Activated gamma-delta T cell (primary cell): ENCODE results near the gene HMCN2.

ENCODE experiments used
- DNase-seq: peaks from one replicate; lab custom pipeline; 2025; lab: John Stamatoyannopoulos, UW
- total RNA-seq, 2 donors: gene quantifications; one replicate each; lab custom pipeline; 2026; lab: John Stamatoyannopoulos, UW

Gene HMCN2, protein sequence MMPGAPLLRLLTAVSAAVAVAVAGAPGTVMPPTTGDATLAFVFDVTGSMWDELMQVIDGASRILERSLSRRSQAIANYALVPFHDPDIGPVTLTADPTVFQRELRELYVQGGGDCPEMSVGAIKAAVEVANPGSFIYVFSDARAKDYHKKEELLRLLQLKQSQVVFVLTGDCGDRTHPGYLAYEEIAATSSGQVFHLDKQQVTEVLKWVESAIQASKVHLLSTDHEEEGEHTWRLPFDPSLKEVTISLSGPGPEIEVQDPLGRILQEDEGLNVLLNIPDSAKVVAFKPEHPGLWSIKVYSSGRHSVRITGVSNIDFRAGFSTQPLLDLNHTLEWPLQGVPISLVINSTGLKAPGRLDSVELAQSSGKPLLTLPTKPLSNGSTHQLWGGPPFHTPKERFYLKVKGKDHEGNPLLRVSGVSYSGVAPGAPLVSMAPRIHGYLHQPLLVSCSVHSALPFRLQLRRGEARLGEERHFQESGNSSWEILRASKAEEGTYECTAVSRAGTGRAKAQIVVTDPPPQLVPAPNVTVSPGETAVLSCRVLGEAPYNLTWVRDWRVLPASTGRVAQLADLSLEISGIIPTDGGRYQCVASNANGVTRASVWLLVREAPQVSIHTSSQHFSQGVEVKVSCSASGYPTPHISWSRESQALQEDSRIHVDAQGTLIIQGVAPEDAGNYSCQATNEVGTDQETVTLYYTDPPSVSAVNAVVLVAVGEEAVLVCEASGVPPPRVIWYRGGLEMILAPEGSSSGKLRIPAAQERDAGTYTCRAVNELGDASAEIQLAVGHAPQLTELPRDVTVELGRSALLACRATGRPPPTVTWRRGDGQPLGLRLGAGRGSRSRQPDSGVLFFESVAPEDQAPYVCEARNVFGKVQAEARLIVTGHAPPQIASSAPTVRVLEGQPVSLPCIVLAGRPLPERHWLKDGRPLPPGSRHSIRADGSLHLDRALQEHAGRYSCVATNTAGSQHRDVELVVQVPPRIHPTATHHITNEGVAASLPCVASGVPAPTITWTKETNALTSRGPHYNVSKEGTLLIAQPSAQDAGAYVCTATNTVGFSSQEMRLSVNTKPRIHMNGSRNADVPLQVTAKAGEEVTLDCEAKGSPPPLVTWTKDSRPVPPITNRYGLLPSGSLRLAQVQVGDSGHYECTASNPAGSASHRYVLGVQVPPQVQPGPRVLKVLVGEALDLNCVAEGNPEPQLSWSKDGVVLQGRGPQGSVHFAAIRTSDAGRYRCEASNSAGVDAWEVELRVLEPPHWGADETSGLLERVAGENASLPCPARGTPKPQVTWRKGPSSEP (N-terminal part only)
- total RNA-seq: 0.22 to 0.41 reads per million in 2 donors

DNA sequence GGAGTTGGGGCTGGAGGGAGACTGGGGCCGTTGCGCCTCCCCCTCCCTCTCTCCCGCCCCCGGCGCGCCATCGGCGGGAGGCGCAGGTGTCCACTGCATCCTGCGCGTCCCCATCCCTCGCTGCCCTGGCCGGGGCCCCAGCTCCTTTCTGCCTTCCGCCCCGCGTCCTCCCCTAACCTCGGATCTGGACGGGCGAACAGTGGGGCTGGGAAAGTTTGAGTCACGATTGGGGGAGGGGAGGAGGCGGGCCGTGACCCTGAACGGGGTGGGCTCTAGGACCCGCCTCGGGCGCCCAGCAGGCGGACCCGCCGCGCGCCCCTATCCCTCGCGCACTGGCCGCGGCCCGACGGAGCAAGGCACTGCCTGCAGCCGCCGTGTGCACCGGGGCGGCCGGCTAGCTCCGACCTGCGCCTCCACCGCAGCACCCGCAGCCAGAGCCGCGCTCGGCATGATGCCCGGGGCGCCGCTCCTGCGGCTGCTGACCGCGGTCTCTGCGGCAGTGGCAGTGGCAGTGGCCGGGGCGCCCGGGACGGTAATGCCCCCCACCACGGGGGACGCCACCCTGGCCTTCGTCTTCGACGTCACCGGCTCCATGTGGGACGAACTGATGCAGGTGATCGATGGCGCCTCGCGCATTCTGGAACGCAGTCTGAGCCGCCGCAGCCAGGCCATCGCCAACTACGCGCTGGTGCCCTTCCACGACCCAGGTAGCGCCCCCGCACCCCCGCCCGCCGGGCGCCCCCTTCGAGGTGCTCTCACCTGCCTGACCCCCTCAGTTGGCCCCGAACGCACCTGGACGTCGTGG is at the start of gene HMCN2:
Gene HMCN2 (plus strand): TSS at position 330 of the 805 bp plus-strand sequence. CDS start 119 bp downstream, at position 449.
- no peak for DNase-seq

DNA sequence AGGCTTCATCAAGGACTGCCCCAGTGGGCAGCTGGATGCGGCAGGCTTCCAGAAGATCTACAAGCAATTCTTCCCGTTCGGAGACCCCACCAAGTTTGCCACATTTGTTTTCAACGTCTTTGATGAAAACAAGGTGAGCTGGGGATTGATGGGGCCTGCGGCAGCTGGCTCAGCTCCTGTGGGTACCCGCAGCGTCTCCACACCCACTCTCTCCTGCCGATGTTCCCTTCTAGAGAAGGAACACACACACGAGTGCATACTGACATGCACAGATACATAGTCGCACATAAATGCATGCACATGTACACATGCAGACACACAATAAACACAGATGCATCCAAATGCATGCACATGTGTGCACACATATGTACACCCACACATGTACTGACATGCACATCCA is 47.7 kb upstream of the HMCN2 start:
- DNase-seq: no peak

DNA sequence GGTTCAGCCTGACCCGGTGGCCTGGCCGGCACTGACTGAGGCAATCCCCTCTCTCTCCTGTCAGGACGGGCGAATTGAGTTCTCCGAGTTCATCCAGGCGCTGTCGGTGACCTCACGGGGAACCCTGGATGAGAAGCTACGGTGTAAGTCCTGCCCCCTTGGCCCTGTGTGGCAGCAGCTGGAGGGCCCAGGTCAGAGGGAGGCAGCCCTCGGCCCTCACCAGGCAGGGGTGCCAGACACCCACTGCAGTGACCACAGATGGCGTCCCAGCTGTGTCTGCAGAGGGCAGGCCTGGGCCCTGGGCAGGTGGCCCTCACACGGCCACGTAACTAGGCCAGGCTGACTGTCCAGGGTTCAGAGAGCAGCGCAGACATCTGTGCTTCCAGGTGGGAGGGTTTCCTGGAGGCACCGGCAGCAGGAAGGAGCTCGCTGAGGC is 45.9 kb upstream of the HMCN2 start:
- no peak for DNase-seq

DNA sequence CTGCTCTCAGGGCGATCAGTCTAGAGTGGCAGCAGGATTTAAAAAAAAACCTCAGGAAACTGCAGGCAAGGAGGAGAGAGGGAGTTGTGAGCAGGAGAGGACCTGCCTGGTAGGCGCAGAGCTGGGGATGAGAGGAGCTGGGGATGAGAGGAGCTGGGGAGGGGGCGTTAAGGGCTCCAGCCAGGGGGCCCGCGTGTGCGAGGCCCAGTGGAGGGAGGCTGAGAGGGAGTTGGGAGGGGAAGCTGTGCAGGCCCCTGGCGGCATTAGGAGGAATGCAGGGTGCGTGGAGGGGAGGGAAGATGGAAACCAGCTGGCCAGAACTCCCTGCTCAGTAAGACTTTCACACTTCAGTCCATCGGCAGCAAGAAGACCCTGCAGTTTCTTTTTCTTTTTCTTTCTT is 45.2 kb upstream of the HMCN2 start:
- no peak for DNase-seq

DNA sequence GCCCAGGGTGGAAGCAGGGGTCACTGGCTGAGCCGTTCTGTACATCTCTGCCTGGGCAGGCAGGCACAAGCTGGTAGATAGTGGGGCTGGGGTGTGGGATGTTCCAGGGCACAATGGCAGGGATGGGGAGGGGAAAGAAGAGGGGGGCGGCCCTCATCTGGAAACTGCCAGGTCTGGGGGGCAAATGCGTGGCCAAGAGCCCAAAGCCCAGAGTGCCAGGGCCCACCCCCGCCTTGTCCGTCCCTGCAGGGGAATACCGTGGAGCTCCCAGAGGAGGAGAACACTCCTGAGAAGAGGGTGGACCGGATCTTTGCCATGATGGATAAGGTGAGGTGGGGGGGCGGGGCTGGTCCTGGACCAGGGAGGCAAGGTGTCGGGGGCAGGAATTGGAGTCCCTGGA is 42.7 kb upstream of the HMCN2 start:
- DNase-seq: no peak

DNA sequence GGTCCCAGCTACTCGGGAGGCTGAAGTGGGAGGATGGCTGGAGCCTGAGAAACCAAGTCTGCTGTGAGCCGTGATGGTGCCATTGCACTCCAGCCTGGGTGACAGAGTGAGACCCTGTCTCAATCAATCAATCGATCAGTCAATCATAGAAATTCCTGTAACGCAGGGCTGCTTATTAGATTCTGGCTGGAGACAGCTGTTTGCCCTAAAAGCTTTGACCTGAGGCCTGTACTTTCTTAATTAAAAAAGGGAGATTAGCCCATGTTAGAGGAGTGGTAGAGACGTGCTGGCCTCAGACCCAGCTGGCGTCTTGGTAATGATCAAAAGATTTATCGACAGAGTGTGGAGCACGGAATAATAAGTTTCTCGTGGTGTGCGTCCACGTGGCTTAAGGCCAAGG is 40.5 kb upstream of the HMCN2 start:
- no peak for DNase-seq

DNA sequence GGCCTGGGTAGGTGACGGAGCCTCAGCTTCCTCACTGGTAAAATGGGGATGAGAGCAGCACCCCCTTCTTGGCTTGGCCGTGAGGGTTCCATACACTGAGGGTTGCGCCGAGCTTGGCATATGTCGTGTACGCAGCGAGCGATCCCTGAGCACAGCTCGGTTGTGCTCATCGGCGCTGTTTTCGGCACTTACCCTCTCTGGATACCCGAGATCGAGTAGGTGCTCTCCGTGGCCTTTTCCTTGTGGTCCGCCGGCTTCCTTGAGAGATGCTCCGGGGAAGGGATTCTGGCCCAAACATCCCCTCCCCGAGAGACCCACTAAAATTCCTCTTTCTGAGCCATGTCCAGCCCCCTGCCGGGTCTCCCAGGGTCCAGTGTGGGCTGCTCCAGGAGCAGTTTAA is 40.0 kb upstream of the HMCN2 start:
- DNase-seq: no peak

DNA sequence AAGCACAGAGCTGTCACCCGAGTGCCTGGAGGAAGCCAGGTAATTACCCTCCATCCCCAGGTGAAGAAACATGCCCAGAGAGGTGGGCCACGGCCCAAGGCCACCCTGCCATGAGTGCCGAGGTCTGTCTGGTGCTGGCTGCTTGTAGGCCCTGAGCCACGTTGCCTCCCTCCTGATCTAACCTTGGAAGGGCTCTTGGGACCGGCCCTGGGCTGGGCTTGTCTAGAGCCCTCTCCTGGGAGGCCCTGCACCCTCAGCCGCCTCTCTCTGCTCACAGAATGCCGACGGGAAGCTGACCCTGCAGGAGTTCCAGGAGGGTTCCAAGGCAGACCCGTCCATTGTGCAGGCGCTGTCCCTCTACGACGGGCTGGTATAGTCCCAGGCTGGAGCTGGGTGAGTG is 39.4 kb upstream of the HMCN2 start:
- no peak for DNase-seq

DNA sequence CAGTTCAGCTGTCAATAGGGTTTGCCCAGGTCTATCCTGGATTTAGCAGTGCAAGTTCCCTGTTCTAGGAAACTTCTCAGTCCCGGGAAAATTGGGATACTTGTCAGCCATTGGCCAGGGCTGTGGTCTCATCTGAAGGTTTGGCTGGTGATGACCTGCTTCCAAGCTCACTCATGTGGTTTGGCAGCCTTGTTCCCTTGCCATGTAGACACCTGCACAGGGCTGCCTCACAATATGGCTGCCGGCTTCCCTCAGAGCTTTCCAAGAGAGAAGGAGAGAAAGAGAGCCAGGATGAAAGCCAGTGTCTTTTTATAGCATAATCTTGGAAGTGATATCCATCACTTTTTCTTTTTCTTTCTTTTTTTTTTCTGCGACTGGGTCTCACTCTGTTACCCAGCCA is 37.7 kb upstream of the HMCN2 start:
- no peak for DNase-seq

DNA sequence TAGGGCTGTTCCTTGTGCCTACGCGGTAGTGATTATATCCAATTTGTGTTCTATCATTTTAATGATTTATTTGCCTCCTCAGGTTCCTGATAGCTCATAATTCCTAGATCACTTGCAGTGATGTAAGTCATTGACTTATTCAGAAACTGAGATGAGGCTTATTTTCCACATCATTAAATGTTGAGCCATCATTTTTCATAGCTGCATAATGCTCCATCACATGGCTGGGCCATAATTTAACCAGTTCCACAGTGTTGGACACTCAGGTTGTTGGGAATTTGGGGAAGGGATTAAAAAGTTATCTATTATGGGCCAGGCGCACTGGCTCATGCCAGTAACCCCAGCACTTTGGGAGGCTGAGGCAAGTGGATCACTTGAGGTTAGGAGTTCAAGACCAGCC is 35.8 kb upstream of the HMCN2 start:
- DNase-seq: no peak

DNA sequence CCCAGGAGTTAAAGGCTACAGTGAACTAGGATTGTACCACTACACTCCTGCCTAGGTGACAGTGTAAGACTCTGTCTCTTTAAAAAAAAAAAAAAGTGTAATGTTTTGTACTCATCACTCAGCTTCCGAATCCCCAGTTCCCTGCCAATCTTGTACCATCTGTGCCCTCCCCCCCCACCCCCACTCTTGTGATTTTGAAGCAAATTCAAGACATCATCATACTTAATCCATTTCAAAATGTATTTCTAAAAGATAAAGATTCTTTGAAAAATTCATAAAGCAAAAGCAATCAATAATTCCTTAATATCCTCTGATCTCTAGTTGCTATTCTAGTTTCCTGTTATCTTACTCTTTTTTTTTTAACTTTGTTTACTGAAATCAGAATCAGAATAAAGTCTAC is 34.9 kb upstream of the HMCN2 start:
- DNase-seq: no peak

DNA sequence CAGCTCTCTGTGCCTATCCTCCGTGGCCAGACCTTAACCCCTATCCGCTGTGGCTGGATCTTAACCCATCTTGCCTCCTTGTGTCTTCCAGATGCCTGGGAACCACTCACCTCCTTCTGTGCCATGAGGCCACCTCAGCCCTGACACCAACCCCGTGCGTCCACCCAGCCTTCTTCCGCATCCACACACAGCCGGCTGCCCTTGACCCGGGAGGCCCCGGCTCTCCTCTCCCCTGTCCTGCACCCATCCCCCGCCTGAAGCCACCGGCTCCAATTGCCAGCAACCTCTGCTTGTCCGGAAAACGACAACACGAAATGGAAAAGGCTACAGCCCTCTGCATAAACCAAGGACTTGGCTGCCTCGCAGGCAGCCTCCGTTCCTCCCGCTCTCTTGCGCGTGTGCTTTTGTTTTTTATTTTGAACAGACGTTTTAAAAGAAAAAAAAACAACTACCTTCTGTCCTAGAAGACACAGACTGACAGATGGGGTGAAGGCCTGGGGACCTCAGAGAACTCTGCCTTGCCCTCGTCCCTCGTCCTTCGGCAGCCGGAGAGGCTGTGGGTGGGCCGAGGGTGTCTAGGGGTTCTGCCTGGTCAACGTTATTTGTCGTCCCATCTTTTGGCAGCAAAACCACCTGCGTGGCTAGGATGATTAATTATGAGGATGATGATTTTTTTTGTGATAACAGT is 32.5 kb upstream of the HMCN2 start:
- DNase-seq: no peak

DNA sequence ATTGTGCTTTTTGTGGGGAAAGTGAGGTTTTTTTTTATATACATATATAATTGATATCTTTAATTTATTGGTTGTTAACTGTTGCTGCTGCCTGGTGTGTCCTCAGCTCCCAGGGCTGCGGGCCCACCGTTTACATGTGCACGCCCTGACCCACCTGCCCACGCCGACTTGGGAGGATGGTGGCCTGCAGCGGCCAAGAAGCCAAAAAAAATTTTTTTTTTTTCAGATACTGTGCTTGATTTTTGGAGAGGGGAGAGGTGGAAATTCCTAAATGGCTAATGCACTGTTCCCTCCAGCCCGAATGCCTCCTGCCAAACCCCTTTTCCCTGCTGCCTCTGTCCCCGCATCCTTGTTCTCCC is 32.0 kb upstream of the HMCN2 start:
- DNase-seq: no peak

DNA sequence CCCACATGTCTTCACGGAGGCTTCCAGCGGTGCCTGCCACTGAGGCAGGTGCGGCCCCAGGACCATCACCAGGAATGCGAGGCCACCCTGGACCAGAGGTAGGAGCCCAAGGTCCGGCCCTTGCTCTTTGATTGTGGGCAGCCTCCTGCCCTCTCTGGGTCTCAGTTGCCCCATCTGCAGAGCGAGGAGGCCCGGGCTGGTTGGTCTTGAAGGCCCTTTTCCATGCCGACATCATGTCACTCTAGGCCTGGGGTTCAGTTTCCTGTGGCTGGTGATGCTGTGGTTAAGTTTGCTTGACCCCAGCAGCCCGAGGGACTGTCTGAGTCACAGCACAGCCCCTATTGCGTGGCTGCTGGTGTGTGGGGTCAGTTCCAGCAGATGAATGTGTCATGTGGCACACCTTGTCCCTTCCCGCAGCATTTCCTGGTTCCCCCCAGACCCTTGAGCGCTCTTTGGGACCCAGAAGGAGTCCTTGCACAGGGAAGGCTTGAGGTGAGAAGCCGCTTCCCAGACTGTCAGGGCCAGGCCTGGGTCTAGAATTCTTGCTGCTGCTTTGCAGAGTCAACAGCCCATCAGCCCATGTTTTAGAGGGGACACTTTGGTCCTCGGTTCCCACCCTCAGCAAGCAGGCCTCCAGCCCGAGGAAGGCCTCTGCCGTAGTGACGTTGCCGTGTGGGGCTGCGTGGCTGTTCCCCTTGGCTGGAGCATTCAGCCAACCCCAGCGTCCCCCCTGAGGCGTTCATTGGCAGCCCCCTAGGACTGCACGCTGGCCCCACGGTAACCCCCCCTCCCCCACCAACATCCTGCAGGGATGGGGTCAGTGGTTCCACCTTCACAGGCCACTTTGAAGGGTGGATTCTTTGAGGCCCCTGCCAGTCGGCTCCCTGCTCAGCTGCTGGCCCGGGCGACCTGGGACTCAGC is 31.0 kb upstream of the HMCN2 start:
- no peak for DNase-seq

DNA sequence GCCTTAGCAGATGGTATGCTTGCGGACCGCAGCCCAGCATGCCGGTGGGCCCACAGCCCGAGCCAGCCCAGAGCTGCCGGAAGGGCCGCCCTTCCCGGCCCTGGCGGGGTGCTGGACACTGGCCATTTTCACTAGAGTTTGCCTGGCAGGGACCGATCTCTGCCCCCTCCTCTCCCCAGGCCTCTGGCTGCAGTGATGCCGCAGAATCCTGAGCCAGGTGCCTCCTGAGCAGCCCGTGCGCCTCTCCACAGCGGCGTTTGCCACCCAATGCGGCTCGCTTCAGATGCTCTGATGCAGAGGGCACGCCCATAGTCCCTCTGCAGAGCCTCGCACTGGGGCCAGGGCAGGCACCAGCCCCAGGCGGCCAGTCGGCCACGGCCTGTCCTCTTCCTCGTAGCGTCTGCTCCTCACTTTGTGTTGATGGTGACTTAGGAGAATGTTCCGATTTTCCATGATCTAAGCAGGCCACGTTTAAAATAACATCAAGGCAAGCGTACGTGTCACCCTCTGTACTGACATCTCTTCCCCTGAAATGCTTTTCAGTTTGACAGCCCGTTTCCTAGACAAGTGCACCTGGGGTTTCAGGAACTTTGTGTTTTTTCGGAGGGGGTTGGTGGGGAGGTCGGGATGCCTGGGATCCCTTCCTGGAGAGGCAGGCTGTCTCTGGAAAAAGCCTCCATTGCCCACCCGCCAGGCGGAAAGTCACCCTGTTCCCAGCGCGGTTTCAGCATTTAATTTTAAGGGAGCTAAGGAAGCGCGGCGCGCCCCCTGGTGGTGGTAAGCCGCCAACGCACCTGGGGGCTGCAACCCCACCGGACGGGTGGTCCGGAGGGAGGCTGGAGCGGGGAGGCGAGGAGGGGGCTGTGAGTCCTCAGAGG is 29.8 kb upstream of the HMCN2 start:
- DNase-seq: peak; percentile 47

DNA sequence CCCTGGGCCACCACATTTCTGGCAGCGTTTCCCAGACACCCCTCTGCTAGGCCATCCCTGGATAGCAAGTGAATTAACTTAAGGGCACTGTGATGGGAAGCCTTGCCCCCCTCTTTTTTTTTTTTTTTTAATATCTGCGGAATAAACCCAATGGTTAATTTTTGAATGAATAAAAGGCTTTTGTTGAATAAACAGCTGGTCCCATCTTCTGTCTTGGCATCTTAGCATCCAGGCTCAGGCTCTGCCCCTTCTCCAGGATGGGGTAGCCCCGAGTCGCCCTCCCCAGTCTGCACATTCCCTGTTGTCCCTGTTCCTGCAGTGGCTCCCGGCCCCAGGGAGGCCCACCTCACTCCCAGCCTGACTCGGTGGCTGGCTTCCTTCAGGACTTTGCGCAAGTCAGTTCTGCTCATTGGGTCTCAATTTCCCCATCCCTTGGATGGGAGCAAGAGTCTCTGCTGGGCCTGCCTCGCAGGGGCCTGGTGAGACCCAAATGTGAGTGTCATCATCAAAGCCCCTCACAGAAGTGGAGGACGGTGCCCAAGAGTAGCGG is 29.0 kb upstream of the HMCN2 start:
- DNase-seq: no peak

DNA sequence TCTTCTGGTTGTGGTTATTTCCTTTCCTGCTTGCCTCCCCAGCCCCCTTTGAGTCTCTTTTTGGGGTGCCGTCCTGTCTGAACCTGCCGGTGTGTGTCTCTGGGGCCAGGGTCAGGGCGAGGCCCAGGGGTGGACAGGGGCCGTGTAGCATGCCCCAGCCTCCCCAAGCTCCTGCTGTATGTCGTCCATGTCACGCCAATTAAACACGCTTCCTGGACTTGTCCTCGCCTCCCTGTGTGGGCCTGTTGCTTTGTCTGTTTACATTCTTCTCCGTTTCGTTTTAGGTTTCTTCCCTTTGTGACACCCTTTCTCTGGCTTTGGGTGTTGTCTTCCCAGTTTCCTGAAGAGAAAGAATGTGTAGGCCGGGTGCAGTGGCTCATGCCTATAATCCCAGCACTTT is 28.5 kb upstream of the HMCN2 start:
- no peak for DNase-seq

DNA sequence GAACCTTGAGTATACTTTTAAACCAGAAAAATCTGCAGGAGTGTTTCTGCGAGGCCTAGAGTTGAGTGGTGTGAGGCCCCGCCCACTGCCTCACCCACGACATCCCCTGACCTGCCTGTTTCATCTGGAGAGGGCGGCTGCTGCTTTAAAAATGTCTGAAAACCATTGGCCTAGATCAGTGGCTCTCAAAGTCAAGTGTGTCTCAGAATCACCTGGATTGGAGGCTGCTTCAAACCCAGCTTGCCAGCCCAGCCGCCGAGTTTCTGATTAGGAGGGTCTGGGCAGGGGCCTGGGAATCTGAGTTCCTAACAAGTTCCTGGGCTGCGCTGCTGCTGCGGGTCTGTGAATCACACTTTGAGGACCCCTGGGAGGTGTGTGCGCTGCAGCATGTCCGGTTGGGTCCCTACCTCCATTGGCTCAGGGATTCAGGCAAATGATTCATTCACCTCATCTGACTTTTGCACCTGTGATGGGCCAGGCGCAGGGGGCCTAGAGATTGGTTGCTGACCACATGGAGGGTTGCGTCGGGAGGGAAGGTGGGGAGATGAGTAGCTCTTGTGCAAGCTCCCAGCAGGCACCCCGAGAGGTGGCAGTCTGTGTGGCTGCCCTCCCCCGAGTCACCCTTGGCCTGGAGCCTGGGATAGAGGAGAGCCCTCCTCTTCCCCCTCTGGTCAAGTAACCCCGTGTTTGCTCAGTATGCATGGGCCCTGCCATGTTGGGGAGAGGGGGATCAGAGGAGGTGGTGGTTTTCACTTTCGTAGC is 27.6 kb upstream of the HMCN2 start:
- DNase-seq: no peak
